IMR-90 (cell line): ENCODE data around the gene FTO. TPM values are rescaled to one million over a fixed set of nuclear protein-coding genes. Genes with fewer than 3 reads are reported as not detected.

Experiments
- ATAC-seq: fragments of 200-7000 bp; cut with Tn5 transposase; 2 replicates; pipeline ENCODE4 v1.9.1; 2020; ENCODE audit warnings: low read depth, mild to moderate bottlenecking, moderate library complexity
- BruUV-seq: library from RNA; stranded (reverse); fragments of 400-500 nt; replicated peaks from 2 replicates; lab custom pipeline; 2021; lab: Mats Ljungman, UMichigan
- CTCF ChIA-PET: fragments of 300-600 bp; formaldehyde crosslinking; extraction: SDS; loops from one replicate; lab custom pipeline; 2021; ENCODE audit warnings: antibody characterized with exemption; lab: Yijun Ruan, JAX
- POLR2A ChIA-PET: fragments of 300-600 bp; sonication (Branson Sonifier 250); formaldehyde crosslinking; loops from one replicate; lab custom pipeline; 2022; ENCODE audit warnings: antibody characterized with exemption; ENCODE audit not compliant: unreplicated experiment; lab: Charles Lee
- DNase-seq: peaks from one replicate; pipeline ENCODE4 v3.0.0; 2013
- H2AFZ ChIP-seq: replicated peaks from 2 replicates; pipeline ENCODE3; 2013; ENCODE audit warnings: low read length, mild to moderate bottlenecking; ENCODE audit not compliant: poor library complexity
- H2AK5ac ChIP-seq: 2 replicates; pipeline ENCODE4 v1.6.1; 2013; ENCODE audit warnings: low read depth, low read length, inconsistent platforms
- H2AK9ac ChIP-seq: replicated peaks from 2 replicates; pipeline ENCODE3; 2013; ENCODE audit warnings: mild to moderate bottlenecking, low read depth, low read length, moderate library complexity; ENCODE audit not compliant: poor library complexity
- H2BK120ac ChIP-seq: 2 replicates; pipeline ENCODE4 v1.6.1; 2013; ENCODE audit warnings: low read depth, low read length, inconsistent platforms
- H2BK15ac ChIP-seq: 3 replicates; pipeline ENCODE4 v1.6.1; 2013; ENCODE audit warnings: low read depth, low read length, inconsistent platforms
- H2BK20ac ChIP-seq: 2 replicates; pipeline ENCODE4 v1.6.1; 2013; ENCODE audit warnings: low read depth, mild to moderate bottlenecking, inconsistent platforms, low read length, moderate library complexity
- H2BK5ac ChIP-seq: 2 replicates; pipeline ENCODE4 v1.6.1; 2013; ENCODE audit warnings: mild to moderate bottlenecking, low read depth, low read length, inconsistent platforms; ENCODE audit not compliant: poor library complexity, severe bottlenecking
- H3K14ac ChIP-seq: replicated peaks from 2 replicates; pipeline ENCODE4 v1.6.1; 2013; ENCODE audit warnings: low read depth, low read length, inconsistent platforms
- H3K18ac ChIP-seq: 2 replicates; pipeline ENCODE4 v1.6.1; 2013; ENCODE audit warnings: low read depth, low read length, control low read depth
- H3K23ac ChIP-seq: 2 replicates; pipeline ENCODE4 v1.6.1; 2013; ENCODE audit warnings: low read depth, low read length, inconsistent platforms
- H3K27ac ChIP-seq: 2 replicates; pipeline ENCODE4 v1.5.1; 2013; ENCODE audit warnings: mild to moderate bottlenecking, control low read depth, low read length; ENCODE audit not compliant: insufficient read depth
- H3K27me3 ChIP-seq: 2 replicates; pipeline ENCODE4 v1.6.1; 2013; ENCODE audit warnings: low read length; ENCODE audit not compliant: control insufficient read depth, insufficient read depth
- H3K36me3 ChIP-seq: 2 replicates; pipeline ENCODE4 v1.6.1; 2013; ENCODE audit warnings: low read length, mixed read lengths; ENCODE audit not compliant: control insufficient read depth, insufficient read depth
- H3K4ac ChIP-seq: 2 replicates; pipeline ENCODE4 v1.6.1; 2013; ENCODE audit warnings: low read depth, low read length, inconsistent platforms
- H3K4me1 ChIP-seq: 2 replicates; pipeline ENCODE4 v1.6.1; 2013; ENCODE audit warnings: low read length, mixed read lengths; ENCODE audit not compliant: control insufficient read depth, insufficient read depth
- H3K4me2 ChIP-seq: 2 replicates; pipeline ENCODE4 v1.6.1; 2013; ENCODE audit warnings: low read depth, mild to moderate bottlenecking, control low read depth, low read length, moderate library complexity
- H3K4me3 ChIP-seq: 2 replicates; pipeline ENCODE4 v1.5.1; 2013; ENCODE audit warnings: low read depth, mild to moderate bottlenecking, control low read depth, low read length, moderate library complexity; ENCODE audit not compliant: insufficient read depth
- H3K56ac ChIP-seq: 2 replicates; pipeline ENCODE4 v1.6.1; 2013; ENCODE audit warnings: low read length, inconsistent platforms; ENCODE audit not compliant: insufficient read depth; ENCODE audit errors: extremely low read depth
- H3K79me1 ChIP-seq, 2 experiments: 2 replicates each; pipeline ENCODE4 v1.6.1; 2013; ENCODE audit warnings: low read length in 2 of 2, inconsistent platforms in 1 of 2, low read depth in 1 of 2
- H3K9ac ChIP-seq: 2 replicates; pipeline ENCODE4 v1.6.1; 2013; ENCODE audit warnings: low read depth, low read length, control low read depth
- H3K9me1 ChIP-seq: 2 replicates; pipeline ENCODE4 v1.6.1; 2013; ENCODE audit warnings: low read length, inconsistent platforms; ENCODE audit not compliant: insufficient read depth
- H3K9me3 ChIP-seq: 2 replicates; pipeline ENCODE4 v1.6.1; 2013; ENCODE audit warnings: low read length; ENCODE audit not compliant: control insufficient read depth, insufficient read depth
- H4K20me1 ChIP-seq: 2 replicates; pipeline ENCODE4 v1.6.1; 2013; ENCODE audit warnings: low read length, inconsistent platforms; ENCODE audit not compliant: insufficient read depth
- H4K5ac ChIP-seq: 2 replicates; pipeline ENCODE4 v1.6.1; 2013; ENCODE audit warnings: mild to moderate bottlenecking, low read depth, low read length, control low read depth
- H4K8ac ChIP-seq, 2 experiments: 2 replicates each; pipeline ENCODE4 v1.6.1; 2013; ENCODE audit warnings: low read depth in 2 of 2, low read length in 2 of 2, control low read depth in 1 of 2, inconsistent platforms in 1 of 2
- H4K91ac ChIP-seq: 2 replicates; pipeline ENCODE4 v1.6.1; 2013; ENCODE audit warnings: low read depth, low read length, inconsistent platforms; ENCODE audit not compliant: insufficient read depth
- CHD1 ChIP-seq: IDR thresholded peaks from 2 replicates; pipeline ENCODE4 v1.6.1; 2012; ENCODE audit warnings: low read depth, low read length, improper control_type of control experiment
- MAFK ChIP-seq: IDR thresholded peaks from 2 replicates; pipeline ENCODE4 v1.6.1; 2012; ENCODE audit warnings: low read depth, low read length, improper control_type of control experiment
- SMC3 ChIP-seq: fragments of 150-350 bp; IDR thresholded peaks from 2 replicates; pipeline ENCODE4 v1.6.1; 2016; ENCODE audit warnings: low read depth, mild to moderate bottlenecking, antibody characterized with exemption, low read length, moderate library complexity
- WGBS, 2 experiments: methylation state at CpG; one replicate each; pipeline versions ENCODE4 v1.1.5 to v1.1.7; 2013; ENCODE audit warnings: missing lambda C conversion rate in 2 of 2; ENCODE audit not compliant: insufficient read length in 1 of 2; ENCODE audit errors: extremely low coverage in 2 of 2; 5-methylcytosine and 5-hydroxymethylcytosine counted together
- dilution Hi-C: fragments of 300-500 bp; cut with HindIII; formaldehyde crosslinking; loops from one replicate; pipeline ENCODE4 v1.14.3; 2018; ENCODE audit warnings: low sequenced_read_pairs; ENCODE audit not compliant: unreplicated experiment
- in situ Hi-C: fragments of 300-500 bp; cut with MboI; formaldehyde crosslinking; loops from 3 replicates; pipeline ENCODE4 v1.14.3; 2019; ENCODE audit warnings: low sequenced_read_pairs, inconsistent platforms, mixed read lengths
- intact Hi-C: fragments of 100-400 bp; cut with micrococcal nuclease; formaldehyde crosslinking; loops from 2 replicates; pipeline ENCODE4 v1.10.0; 2022
- polyA plus RNA-seq, 3 experiments: library from polyadenylated mRNA; depleted of rRNA; stranded (reverse); fragments of >200 nt; gene quantifications; 2 replicates each; pipeline ENCODE4 v1.2.3, GENCODE V29; 2012; ENCODE audit warnings: low replicate concordance in 1 of 3
- total RNA-seq: library from RNA; depleted of rRNA; stranded (reverse); fragments of >200 nt; gene quantifications from 2 replicates; pipeline ENCODE4 v1.2.3, GENCODE V29; 2012

Gene FTO
- total and polyA plus RNA-seq, 2 of the 4 experiments (the other 2 are of a cell fraction), result 70.3 to 132 TPM

DNA sequence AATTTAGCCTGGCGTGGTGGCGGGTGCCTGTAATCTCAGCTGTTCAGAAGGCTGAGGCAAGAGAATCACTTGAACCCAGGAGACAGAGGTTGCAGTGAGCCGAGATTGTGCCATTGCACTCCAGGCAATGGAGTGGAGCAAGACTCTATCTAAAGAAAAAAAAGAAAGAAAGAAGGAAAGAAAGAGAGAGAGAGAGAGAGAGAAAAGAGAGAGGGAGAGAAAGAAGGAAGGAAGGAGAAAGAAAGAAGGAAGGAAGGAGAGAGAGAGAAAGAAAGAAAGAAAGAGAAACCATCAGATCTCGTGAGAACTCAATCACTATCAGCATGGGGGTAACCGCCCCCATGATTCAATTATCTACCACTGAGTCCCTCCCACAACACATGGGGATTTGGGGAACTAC, 293.0 kb downstream of the FTO start:
- no peak overlapping the region for H3K4ac ChIP-seq
- no peaks in the 10 kb centered on the region for H3K27me3 ChIP-seq
- H3K9me3 ChIP-seq, result no peaks in the 10 kb centered on the region
- H2AFZ ChIP-seq, result no peak overlapping the region
- no peak overlapping the region for H3K23ac ChIP-seq
- H2AK9ac ChIP-seq, result no peak overlapping the region
- no peaks in the 10 kb centered on the region for H4K20me1 ChIP-seq
- no peaks in the 10 kb centered on the region for H3K36me3 ChIP-seq
- no peak overlapping the region for H3K4me2 ChIP-seq
- H3K9ac ChIP-seq, result no peak overlapping the region
- H3K27ac ChIP-seq, result no peak overlapping the region
- 80% methylated on average over 2 of the region's 5 CpGs; no CpG with 5 or more reads in 1 of the 2 experiments for WGBS, 2 experiments
- in situ Hi-C loops, result no loop called here
- no peak overlapping the region for H3K18ac ChIP-seq
- peaks cover 2 to 5% of the 10 kb centered on the region in 2 experiments; a peak in 3 of 4 replicates for H3K79me1 ChIP-seq
- H3K9me1 ChIP-seq, result 0 out of 2 replicates have a peak, but pooled peaks cover 3% of the 10 kb centered on the region
- ChIA-PET CTCF (no interaction called here), POLR2A (no interaction called here)
- no TSS peak for BruUV-seq
- H3K4me1 ChIP-seq, result peaks cover 7% of the 10 kb centered on the region
- no peak overlapping the region for H4K5ac ChIP-seq
- no peak for TF ChIP-seq CHD1
- TF ChIP-seq MAFK, result no peak
- TF ChIP-seq SMC3, result no peak
- no peak overlapping the region for H4K8ac ChIP-seq
- H2BK15ac ChIP-seq, result no peak overlapping the region
- no peak overlapping the region for H2BK5ac ChIP-seq
- intact Hi-C loops, result no loop called here
- no peak overlapping the region for H4K91ac ChIP-seq
- no peak overlapping the region for H2BK20ac ChIP-seq
- no peak overlapping the region for H3K4me3 ChIP-seq
- no peak for DNase-seq
- H2BK120ac ChIP-seq, result no peak overlapping the region
- ATAC-seq, result no peak
- no peak overlapping the region for H2AK5ac ChIP-seq
- dilution Hi-C loops, result no loop called here
- no peak overlapping the region for H3K14ac ChIP-seq
- no peak overlapping the region for H3K56ac ChIP-seq
